ENCODE results near the gene FAAP100. TPM values are rescaled to one million over a fixed set of nuclear protein-coding genes. Genes with fewer than 3 reads are reported as not detected.
A peak's percentile ranks its signal among the peaks of the same experiment; 100 is the strongest.

The FAAP100 gene
- total and polyA plus RNA-seq, 2 donors (not counting 1 experiment from before 2014, with no cell fraction given): 62.0 to 72.7 TPM

DNA sequence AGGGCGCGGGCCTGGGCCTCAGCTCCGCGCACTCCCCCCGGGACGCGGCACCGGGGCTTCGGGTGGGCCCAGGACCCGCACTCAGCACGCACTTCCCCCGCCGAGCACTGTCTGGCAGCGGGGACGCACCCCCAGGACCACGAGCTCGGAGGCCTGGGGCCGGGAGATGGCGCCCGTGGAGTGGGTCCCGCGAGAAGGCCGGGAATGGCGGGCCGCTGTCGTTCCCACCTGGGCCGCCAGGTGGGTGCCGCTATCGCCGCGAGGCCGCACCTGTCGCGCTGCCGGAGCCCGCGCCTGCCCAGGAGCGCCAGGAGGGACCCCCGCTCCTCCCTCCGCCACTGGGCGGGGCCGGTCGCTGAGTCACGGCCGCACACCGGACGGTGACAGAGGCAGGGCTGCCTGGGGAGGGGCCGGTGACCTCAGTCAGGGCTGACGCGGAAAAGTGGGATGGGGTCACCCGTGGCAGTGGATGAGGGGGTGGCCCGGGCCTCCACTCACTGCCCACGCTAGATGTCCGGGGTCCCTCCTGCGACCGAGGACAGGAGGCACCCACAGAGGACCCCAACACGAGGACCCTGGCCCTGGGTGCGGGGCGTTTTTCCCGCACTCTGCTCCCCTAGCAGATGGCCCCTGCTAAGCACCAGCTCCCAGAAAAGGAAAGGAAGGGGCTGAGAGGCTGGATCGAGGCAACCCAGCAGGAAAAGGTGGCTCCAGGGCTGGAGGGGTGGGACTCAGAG lies 32.7 kb downstream of the FAAP100 start:
- H2AFZ ChIP-seq (ENCODE audit: insufficient read depth, low read depth, low read length, poor library complexity, severe bottlenecking): peak overlapping the region; percentile 87
- ATAC-seq (ENCODE audit: low read depth): peak; percentile 14
- TF ChIP-seq, protein P1, sequence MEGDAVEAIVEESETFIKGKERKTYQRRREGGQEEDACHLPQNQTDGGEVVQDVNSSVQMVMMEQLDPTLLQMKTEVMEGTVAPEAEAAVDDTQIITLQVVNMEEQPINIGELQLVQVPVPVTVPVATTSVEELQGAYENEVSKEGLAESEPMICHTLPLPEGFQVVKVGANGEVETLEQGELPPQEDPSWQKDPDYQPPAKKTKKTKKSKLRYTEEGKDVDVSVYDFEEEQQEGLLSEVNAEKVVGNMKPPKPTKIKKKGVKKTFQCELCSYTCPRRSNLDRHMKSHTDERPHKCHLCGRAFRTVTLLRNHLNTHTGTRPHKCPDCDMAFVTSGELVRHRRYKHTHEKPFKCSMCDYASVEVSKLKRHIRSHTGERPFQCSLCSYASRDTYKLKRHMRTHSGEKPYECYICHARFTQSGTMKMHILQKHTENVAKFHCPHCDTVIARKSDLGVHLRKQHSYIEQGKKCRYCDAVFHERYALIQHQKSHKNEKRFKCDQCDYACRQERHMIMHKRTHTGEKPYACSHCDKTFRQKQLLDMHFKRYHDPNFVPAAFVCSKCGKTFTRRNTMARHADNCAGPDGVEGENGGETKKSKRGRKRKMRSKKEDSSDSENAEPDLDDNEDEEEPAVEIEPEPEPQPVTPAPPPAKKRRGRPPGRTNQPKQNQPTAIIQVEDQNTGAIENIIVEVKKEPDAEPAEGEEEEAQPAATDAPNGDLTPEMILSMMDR (IDR thresholded peaks at IDR 0.05): peak; percentile 87
- no peak for TF ChIP-seq EZH2 (IDR thresholded peaks at IDR 0.05; ENCODE audit: borderline replicate concordance, insufficient read depth, low read depth, low read length, poor library complexity, severe bottlenecking)
- H3K27me3 ChIP-seq (replicated peaks in 1 of 4; ENCODE audit: control extremely low read depth in 1 of 4, control insufficient read depth in 3 of 4, insufficient read depth in 4 of 4, low read length in 3 of 4): no peaks in the 10 kb centered on the region
- CTCF ChIA-PET: interaction anchor here (0.5 to 7.3 kb wide), 15 partner anchors 10 to 1775 kb away, joined by 3 to 75 read pairs (median 6); partner anchors contain the start of gene FAAP100
- Mint-ChIP-seq H3K4me3 (peak overlapping the region; percentile 98), H3K27ac (peak overlapping the region; percentile 86), H3K9me3 (ENCODE audit: insufficient read depth) (no peaks in the 10 kb centered on the region), H3K27me3 (no peaks in the 10 kb centered on the region), H3K4me1 (peaks cover 42% of the 10 kb centered on the region)
- peak overlapping the region in 4 of 5 experiments; percentile 47 to 94 (median 64) for H3K4me3 ChIP-seq (ENCODE audit: control extremely low read depth in 1 of 5, extremely low read depth in 1 of 5, insufficient read depth in 1 of 5, low read depth in 2 of 5, low read length in 4 of 5)
- POLR2A ChIA-PET: interaction anchor here (0.8 to 3.0 kb wide), 5 partner anchors 11 to 81 kb away, joined by 3 to 32 read pairs (median 17); partner anchors contain the start of gene FAAP100
- H3K4me2 ChIP-seq (replicated peaks; ENCODE audit: low read depth, low read length, poor library complexity, severe bottlenecking): peak overlapping the region; percentile 99
- 2% methylated on average over 56 of the region's 61 CpGs for WGBS (ENCODE audit: insufficient coverage)
- no peaks in the 10 kb centered on the region for H3K9me3 ChIP-seq (ENCODE audit: control extremely low read depth in 1 of 3, control insufficient read depth in 2 of 3, insufficient read depth in 1 of 3, low read length in 2 of 3)
- DNase-seq: peak; percentile 88
- peaks cover 66% of the 10 kb centered on the region for H3K79me2 ChIP-seq (ENCODE audit: control insufficient read depth, insufficient read depth, low read length)
- intact Hi-C loops (cut with micrococcal nuclease): loop anchor here (1.0 to 10.0 kb wide), 5 partner anchors 82 to 1257 kb away; partner anchors contain the start of genes P4HB, RNF213 and SLC38A10
- H4K20me1 ChIP-seq (ENCODE audit: control insufficient read depth, insufficient read depth, low read length, poor library complexity, severe bottlenecking): peaks cover 22% of the 10 kb centered on the region
- H3K27ac ChIP-seq (ENCODE audit: low read length in 2 of 2): peak overlapping the region; percentile 97 to 98
- peaks cover 37 to 55% of the 10 kb centered on the region in 2 donors for H3K4me1 ChIP-seq (ENCODE audit: control insufficient read depth in 2 of 2, insufficient read depth in 2 of 2, low read length in 2 of 2)
- peaks cover 0 to 6% of the 10 kb centered on the region in 2 experiments for H3K36me3 ChIP-seq (replicated peaks in 1 of 2; ENCODE audit: control extremely low read depth in 1 of 2, control insufficient read depth in 1 of 2, extremely low read depth in 1 of 2, insufficient read depth in 2 of 2, low read length in 1 of 2)
- peak overlapping the region; percentile 87 for H3K9ac ChIP-seq (ENCODE audit: low read length)

All from B cell (primary cell).